Posterior cingulate gyrus (tissue), 11 donors: ENCODE measurements around the gene IMPDH1.

Experiments used
- DNase-seq, 10 donors: peaks; one replicate each; pipeline versions ENCODE4 v3.0.0 to v3.0.0-alpha.2; 2020 to 2021; ENCODE audit warnings: mixed read lengths in 3 of 10
- intact Hi-C: fragments of 100-400 bp; cut with DNase I; formaldehyde crosslinking; loops from one replicate; pipeline ENCODE4 v1.15.1; 2023

The IMPDH1 gene

DNA sequence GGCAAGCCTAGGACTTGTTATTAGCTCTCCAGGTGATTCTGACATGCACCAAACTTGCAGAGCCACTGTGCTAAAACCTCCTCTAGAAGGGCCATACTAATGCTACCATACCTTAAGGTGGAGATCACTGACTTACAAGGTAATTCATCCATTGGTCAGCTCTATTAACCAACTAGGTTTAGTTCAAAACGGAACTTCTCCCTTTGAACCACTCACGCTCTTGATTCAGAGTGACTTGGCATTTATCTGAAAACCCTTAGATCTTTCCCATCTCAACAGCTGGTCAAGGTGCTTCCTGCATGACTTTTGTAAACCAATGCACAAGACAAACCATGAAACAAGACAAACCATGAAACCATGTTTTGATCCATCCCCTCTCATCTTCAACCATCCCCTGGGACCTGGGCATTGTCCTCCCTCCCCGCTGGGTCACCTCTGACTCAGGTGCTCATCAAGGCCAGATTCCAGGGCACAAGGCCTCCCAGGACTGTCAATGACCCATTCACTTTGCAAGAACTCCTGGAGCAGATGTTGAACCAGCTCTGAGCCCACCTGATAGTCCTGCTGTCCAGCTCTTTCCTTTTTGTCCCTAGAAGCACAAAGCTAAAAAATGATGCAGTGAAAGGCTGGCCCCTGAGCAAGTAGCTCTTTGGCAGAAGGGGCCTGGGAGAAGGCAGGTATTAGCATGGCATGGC lies 18.8 kb downstream of the IMPDH1 start:
- intact Hi-C loops, result no loop called here
- peak in 1 of 10 donors; percentile 34 for DNase-seq

DNA sequence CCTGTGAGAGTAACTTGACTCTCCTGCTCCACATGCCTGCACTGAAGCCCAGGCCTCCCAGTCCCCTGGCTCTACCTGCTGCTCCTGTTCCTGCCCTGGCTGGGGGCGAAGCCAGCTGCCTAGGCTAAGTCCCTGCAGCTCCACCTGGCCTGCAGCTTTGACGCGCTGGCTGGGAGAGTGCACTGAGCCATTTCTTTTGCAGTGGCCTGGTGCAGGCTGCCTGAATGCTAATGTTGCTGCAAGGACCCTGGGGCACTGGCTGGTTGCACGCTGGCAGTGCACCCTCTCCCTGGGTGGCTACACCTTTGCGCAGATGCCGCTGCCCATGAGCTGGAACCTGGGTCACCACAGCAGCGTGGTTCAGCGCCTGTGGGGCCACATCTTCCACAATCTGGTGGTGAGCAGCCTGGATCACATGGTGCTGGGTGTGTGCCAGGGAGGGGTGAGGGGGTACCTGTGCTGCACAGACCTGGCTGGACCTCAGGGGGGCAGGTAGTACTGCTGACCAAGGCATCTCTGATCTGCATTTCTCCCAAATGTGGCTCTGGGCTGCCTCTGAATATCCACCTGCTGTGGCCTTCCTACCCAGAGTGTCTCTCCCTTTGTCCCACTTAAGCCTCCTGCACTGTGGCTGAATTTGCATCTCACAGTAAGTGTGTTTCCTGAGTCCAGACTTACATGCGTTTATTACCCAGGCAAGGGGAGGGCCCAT lies 20.0 kb downstream of the IMPDH1 start:
- peak in 2 of 10 donors; percentile 41 to 55 for DNase-seq
- intact Hi-C loops, result no loop called here

DNA sequence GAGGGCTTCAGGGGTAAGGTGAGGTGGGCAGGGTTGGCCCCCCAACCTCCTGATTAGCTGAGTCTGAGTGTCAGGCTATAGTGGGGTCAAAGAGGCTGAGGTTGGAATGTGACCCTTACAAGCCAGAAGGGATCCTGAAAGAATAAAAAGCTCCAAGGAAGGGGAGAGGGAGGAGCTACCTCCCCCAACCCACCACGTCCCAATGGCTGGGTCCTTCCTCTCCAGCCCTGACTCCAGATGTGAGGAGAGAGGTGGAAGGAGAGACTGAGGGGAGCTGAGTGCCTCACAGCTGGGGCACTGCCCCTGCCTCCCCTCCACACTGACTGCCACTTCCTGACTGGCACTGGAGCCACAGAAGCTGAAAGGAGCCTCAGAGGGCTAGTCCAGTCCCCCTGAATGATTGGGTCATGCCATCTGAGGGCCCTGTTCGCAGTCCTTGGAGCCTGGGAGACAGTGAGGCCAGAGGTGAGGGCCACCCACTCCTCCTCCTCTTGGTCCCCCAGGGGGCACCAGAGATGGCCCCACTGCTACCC lies 20.6 kb downstream of the IMPDH1 start:
- DNase-seq, result peak in 3 of 10 donors; percentile 23 to 58 (median 57)
- intact Hi-C loops, result no loop called here

DNA sequence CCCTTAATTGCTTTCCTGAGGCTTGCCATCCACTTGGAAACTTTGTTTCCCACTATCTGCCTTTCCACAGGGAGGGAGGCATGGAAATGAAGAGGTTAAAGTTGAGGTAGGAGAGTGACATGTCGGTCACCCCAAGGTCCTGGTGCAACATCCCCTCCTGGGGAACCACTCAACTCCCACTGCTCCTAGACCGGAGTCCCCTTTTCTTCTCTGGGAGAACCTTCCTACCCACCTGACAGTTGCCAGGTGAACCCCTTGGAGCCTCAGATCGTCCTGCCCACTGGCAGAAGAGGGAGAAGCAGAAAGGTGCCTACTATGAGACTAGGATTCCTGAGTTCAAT lies 21.7 kb downstream of the IMPDH1 start:
- peak in 1 of 10 donors; percentile 29 for DNase-seq
- intact Hi-C loops, result no loop called here

DNA sequence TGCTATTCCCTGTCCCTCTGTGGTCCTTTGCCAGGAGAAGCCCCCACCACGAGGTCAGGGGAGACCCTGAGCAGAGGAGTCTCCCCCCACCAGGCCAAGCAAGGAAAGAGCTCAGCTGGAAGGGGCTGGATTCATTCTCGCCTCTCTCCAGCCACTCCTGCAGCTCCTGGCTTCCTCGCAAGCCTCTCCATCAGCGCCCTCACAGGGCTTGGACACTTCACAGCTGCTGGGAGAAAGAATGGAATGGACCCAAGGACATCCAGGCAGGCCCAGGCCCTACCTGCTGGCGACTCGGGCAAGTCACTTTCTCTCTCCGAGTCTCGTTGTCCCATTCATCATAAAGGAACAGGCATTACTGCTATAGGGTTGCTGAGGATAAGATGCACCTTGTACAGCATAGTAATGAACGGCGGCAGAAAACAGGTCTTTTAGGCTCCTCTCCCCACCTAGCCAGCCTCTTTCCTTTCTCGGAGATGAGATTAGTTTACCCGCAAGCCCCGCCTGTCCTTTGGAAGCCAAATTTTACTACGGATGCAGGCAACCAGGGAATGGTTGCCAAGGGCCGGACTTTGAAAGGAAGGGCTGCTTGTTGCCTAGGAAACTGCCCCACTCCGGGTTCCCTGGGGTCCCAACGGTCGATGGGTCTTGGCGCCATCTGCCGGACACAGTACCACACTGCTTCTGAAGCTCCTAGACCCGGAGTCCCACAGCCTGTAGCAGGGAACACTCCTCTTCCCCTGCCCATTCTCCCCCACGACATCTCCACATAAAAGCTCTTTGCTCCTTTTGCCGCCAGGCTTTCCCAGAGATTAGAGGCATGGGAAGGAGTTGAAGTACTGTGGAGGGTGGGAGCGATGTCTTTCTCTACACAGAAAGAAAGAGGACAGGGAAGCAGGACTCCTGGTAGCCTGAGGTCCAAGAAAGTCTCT lies 22.3 kb downstream of the IMPDH1 start:
- intact Hi-C loops, result loop anchor here (1.0 kb wide), 1 partner anchor 40 kb away; no protein-coding TSS in a partner anchor

DNA sequence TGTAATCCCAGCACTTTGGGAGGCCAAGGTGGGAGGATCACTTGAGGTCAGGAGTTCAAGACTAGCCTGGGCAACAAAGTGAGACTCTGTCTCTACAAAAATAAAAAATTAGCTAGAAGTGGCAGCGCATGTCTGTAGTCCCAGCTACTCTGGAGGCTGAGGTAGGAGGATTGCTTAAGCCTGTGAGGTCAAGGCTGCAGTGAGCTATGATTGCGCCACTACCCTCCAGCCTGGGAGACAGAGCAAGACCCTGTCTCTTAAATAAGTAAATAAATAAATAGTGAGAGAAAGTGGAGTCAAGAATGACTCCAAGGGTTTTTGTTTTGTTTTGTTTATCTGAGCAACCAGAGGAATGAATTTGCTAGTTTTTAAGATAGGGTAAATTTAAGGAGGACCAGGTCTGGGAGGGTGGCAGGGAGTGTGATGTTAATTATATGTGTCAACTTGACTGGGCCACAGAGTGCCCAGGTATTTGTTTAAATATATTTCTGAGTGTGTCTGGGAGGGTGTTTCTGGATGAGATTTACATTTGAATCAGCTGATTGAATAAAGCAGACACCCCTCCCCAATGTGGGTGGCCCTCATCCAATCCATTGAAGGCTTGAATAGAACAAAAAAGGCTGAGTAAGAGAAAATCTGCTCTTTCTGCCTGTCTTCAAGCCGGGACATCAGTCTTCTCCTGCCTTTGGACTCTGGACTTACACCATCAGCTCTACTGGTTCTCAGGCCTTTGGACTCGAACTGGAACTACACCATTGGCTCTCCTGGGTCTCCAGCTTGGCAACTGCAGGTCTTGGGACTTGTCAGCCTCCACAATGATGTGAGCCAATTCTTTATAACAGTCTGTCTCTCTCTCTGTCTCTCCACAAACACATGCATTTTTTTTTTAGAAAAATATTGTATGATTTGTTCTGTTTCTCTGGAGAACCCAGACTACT lies 23.5 kb downstream of the IMPDH1 start:
- peak in 1 of 10 donors; percentile 47 for DNase-seq
- intact Hi-C loops, result no loop called here

More for the DNA sequence above, 22.3 kb downstream of the IMPDH1 start:
- peak; percentile 71 to 98 (median 88) for DNase-seq

DNA sequence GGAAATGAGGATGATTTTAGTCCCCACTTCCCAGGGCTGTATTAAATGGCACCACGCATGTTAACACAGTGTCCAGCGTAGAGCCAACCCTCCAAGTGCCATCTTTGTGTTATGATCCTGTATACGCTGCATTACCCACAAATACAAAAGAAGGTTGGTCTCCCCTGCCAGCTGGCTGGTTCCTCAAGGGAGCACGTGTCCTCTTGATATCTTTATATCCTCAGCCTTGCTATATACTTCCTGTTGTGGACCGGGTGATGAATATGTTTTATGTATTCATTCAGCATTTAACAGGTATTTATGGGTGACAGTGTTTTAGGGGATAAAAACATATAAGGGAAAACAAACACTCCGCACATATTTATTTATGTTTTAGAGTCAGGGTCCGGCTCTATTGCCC lies 25.1 kb downstream of the IMPDH1 start:
- intact Hi-C loops, result no loop called here
- DNase-seq, result peak in 1 of 10 donors; percentile 4

DNA sequence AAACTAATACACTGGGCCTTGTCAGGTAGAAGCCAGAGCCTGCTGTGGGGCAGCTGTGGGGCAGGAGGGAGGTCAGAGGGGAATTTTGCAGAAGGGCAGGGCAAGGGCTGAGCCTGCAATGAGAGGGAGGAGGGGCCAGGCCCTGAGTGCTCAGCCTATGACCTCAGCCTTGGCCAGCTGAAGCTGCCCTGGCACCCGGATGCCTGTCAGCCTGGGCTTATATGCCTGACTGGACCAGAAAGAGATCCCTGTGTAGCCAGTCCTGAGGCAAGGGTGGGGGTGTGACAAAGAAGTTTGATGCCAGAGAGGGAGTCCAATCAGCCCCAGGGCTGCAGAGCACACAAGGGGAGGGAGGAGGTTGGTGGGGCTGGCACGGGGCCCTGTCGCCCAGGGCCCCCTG lies 26.0 kb downstream of the IMPDH1 start:
- peak in 3 of 10 donors; percentile 47 to 80 (median 53) for DNase-seq
- intact Hi-C loops, result no loop called here

DNA sequence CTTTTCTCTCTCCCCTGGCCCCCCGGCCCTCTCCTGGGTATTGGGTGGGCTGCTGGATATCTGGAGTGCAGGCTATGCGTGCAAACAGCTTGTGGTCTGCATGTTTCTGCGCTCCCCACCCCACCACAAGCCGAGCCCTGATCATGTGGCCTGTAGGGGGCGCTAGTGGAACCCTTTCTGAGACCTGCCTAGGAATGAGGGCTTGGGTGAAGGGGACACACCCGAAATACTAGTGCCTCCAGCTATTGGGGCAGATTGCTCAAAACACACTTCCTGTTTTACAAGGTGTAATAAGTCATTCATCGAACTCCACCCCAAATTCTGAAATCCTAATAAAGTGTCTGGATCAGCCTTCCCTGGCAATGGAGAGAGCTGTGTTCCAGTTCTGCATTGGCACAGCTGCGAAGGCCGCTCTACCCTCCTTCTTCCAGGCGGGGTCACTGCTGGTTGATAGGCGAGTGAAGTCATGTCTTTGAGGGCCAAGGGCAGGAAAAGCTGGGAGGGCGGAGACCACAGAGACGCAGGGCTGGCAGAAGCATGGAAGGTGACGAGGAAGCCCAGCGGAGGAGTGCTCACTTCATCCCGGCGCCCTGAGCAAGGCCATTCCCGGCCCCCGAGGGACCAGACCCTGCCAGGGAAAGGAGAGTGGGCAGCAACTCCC lies 28.5 kb downstream of the IMPDH1 start:
- intact Hi-C loops, result no loop called here
- peak in 3 of 10 donors; percentile 53 to 74 (median 66) for DNase-seq

DNA sequence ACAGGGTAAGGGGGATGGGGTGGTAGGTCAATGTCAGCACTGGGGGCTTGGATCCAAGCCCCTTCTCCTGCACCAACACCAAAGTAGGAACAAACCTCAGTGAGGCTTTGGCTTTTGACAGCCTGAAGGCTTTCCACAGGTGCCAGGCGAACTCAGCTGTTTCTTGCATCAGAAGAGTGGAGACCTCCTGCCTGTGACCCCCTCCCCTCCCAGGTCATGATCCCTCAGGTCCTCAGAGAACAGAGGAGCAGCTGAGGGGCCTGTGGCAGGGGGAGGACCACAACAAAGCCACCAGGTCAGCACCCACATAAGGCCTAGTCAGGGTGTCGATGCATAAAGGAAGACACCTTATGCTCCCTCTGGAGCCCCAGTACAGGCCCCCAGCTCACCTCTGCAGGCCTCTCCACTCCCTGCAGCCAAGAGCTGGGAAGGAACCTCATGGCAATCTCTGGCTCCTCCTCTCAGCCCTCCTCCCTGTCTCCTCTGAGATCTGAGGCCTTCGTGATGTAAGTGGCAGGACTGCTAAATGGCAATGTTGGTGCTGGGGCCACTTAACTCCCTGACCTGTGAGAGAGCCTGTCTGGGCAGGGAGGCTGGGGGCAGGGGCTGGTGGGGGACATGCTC lies 29.2 kb downstream of the IMPDH1 start:
- DNase-seq, result peak in 1 of 10 donors; percentile 26
- intact Hi-C loops, result no loop called here

DNA sequence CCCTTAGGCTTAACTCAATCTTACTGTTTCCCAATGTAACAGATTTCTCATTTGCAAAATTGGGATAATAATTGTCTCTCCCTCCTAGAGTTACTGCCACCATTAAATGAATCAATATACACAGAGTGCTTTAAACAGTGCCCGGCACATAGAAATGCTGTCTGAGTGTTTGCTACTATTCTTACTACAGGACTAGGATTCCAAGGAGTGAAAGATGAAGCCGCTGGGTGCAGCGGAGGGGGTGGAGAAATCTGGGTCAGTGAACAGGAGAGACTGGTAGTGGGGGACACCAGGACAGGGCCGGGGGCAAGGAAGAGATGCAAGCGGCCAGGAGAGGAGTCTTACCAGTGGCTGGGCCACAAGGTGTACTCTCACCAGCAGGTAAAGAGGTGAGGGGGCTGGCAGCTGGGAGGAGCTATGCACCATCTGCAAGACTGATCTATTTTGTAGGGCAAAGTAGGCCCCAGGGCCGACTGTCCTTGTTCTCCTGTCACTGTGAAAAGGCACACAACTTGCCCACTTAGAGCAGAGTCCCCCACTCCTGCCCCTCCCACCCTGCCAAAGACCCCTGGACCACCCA lies 29.8 kb downstream of the IMPDH1 start:
- DNase-seq, result peak in 3 of 10 donors; percentile 44 to 68 (median 54)
- intact Hi-C loops, result no loop called here

DNA sequence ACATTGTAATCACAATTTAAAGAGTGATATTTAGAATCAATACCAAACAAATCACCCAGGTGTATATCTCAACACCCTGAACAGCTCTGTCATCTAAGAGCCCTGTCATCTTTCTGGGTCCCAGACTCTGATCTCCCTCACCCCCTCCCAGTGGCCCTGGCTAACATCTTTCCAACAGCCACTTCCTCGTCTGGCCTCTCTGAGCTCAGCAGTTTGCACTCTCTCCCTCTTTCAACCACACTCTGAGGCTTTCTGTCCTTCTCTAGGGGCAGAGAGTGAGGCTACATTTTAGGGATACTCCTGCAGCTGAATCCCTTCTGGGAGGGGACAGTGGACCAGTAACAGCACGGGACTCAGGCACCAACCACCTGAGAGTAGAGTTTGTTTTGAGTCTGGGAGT lies 31.1 kb downstream of the IMPDH1 start:
- intact Hi-C loops, result no loop called here
- peak in 2 of 10 donors; percentile 15 to 23 for DNase-seq

DNA sequence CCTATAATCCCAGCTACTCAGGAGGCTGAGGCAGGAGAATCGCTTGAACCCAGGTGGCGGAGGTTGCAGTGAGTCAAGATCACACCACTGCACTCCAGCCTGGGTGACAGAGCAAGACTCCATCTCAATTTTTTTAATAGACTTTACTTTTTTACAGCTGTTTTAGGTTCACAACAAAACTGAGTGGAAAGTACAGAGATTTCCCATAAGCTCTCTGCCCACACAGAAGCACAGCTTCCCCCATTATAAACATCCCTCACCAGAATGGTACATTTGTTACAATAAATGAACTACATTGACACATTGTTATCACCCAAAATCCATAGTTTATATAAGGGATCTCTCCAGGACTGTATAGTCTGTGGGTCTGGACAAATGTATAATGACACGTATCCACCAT lies 33.7 kb downstream of the IMPDH1 start:
- no peak for DNase-seq
- intact Hi-C loops, result no loop called here

DNA sequence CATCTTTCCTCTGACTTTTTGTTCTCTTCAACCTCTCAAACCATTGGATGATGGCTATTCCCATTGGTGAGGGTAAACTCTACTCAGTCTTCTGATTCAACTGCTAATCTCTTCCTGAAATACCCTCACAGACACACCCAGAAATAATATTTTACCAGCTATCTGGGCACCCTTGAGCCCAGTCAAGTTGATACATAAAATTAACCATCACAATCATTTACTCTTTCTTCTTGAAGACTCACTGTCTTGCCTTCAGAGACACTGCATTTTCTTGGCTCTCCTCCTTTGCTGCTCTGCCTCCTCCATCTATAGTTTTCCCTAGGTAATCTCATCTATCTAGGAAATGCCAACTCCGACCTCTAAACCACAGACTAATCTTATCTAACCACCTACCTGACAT lies 35.7 kb downstream of the IMPDH1 start:
- no peak for DNase-seq
- intact Hi-C loops, result no loop called here

DNA sequence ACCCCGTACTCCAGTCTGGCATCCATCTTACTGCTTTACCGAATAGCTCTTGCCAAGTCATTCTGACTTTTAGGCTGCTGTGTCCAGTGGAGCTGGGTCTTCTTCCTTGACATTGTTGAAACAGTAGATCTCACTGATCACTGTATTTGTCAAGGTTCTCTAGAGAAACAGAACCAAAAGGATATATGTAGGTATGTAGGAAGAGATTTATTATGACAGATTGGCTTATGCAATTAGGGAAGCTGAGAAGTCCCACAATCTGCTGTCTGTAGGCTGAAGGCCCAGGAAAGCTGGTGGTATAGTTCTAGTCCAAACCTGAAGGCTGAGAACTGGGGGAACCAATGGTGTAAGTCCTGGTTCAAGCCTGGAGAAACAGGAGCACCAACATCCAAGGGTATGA lies 36.2 kb downstream of the IMPDH1 start:
- DNase-seq, result no peak
- intact Hi-C loops, result no loop called here

DNA sequence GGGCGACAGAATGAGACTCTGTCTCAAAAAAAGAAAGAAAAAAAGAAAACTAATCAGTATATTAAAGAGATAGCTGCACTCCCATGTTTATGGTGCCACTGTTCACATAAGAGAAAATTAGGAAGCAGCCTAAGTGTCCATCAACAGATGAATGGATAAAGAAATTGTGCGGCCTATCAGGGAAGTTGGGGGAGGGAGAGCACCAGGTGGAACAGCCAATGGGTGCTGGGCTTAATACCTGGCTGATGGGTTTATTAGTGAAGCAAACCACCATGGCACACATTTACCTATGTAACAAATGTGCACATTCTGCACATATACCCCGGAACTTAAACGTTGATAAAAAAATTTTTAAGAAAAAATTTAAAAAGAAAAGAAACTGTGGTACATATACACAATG lies 39.3 kb downstream of the IMPDH1 start:
- intact Hi-C loops, result no loop called here
- no peak for DNase-seq

DNA sequence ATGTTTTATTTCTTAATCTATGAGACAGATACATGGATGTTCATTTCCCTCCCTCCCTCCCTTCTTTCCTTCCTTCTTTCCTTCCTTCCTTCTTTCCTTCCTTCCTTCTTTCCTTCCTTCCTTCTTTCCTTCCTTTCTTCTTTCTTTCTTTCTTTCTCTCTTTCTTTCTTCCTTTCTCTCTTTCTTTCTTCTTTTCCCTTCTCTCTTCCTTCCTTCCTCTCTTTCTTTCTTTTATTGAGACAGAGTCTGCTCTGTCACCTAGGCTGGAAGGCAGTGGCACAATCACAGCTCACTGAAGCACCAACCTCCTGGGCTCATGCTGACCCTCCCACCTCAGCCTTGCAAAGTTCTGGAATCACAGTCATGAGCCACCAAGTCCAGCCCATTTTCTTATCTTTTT lies 42.8 kb downstream of the IMPDH1 start:
- intact Hi-C loops, result no loop called here
- DNase-seq, result peak in 1 of 10 donors; percentile 18

DNA sequence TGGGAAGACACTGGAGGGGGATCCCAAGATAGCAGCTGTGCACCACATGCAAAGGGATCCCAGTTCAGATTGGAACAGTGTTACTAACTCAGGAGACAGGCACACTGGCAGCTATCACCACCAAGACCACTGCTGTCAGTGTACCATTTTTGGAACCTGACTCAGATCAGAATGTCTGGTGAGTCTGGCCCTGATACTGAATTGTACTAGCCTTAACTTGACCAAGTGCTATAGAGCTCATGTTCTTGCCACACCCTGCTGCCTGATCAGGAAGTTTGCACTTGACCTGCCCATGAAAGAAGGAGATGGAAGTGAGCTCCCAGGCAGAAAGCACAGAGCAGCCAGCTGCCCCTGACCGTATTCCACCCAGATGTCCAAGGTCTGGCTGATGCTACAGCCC lies 43.5 kb downstream of the IMPDH1 start:
- peak in 1 of 10 donors; percentile 31 for DNase-seq
- intact Hi-C loops, result no loop called here
